Nephron (organoid): Measurements from ENCODE around the gene GAB1.

ENCODE experiments used
- H3K27ac Mint-ChIP-seq, 3 experiments: 2 replicates each; pipeline ENCODE4 v1.8.0; 2020; ENCODE audit warnings: mixed read lengths in 3 of 3, mild to moderate bottlenecking in 2 of 3, moderate library complexity in 1 of 3
- H3K27me3 Mint-ChIP-seq: 2 replicates; pipeline ENCODE4 v1.8.0; 2021; ENCODE audit warnings: low read depth, mild to moderate bottlenecking, moderate library complexity, mixed read lengths
- H3K36me3 Mint-ChIP-seq: 2 replicates; pipeline ENCODE4 v1.8.0; 2020; ENCODE audit warnings: low read depth, mixed read lengths
- H3K4me1 Mint-ChIP-seq: 2 replicates; pipeline ENCODE4 v1.8.0; 2020; ENCODE audit warnings: mixed read lengths
- H3K4me3 Mint-ChIP-seq, 3 experiments: 2 replicates each; pipeline ENCODE4 v1.8.0; 2020; ENCODE audit warnings: mild to moderate bottlenecking in 3 of 3, mixed read lengths in 3 of 3, moderate library complexity in 2 of 3
- H3K9me3 Mint-ChIP-seq: 2 replicates; pipeline ENCODE4 v1.8.0; 2020; ENCODE audit warnings: mixed read lengths
- TF ChIP-seq, protein P1 (sequence below), 3 experiments: fragments of 200-600 bp; sonication (generic); IDR thresholded peaks; one replicate each; pipeline ENCODE4 v1.5.0; 2021; ENCODE audit warnings: antibody characterized with exemption in 3 of 3; ENCODE audit not compliant: unreplicated experiment in 3 of 3

GAB1 gene

DNA sequence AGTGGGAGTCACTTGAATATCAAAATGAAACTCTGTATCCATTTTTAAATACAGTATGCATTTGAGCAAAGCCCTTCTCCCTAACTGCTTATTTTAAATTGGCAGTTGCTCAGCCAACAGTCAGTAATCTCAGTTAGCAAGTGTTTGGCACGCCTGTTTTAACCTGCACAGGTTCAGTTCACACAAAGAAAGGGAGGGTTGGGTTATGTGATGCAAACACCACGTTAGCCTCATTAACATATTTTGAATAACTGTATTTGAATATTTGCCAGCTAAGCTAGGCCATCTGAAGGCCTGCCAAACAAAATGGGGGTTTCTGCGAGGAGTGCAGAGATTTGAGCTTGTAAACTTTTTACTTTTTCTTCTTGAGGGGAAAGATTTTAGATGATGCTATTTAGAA, 19.8 kb downstream of the GAB1 start:
- H3K27ac Mint-ChIP-seq = peak overlapping the region; percentile 70 to 72 (median 71)
- no peaks in the 10 kb centered on the region for H3K36me3 Mint-ChIP-seq
- H3K9me3 Mint-ChIP-seq = no peaks in the 10 kb centered on the region
- peaks cover 90% of the 10 kb centered on the region for H3K4me1 Mint-ChIP-seq
- no peaks in the 10 kb centered on the region for H3K27me3 Mint-ChIP-seq
- H3K4me3 Mint-ChIP-seq = peak overlapping the region in 1 of 3 experiments; percentile 19
- TF ChIP-seq, protein P1, sequence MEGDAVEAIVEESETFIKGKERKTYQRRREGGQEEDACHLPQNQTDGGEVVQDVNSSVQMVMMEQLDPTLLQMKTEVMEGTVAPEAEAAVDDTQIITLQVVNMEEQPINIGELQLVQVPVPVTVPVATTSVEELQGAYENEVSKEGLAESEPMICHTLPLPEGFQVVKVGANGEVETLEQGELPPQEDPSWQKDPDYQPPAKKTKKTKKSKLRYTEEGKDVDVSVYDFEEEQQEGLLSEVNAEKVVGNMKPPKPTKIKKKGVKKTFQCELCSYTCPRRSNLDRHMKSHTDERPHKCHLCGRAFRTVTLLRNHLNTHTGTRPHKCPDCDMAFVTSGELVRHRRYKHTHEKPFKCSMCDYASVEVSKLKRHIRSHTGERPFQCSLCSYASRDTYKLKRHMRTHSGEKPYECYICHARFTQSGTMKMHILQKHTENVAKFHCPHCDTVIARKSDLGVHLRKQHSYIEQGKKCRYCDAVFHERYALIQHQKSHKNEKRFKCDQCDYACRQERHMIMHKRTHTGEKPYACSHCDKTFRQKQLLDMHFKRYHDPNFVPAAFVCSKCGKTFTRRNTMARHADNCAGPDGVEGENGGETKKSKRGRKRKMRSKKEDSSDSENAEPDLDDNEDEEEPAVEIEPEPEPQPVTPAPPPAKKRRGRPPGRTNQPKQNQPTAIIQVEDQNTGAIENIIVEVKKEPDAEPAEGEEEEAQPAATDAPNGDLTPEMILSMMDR (IDR thresholded peaks at IDR 0.05; ENCODE audit: unreplicated experiment in 3 of 3) = no peak

GRCh38 chr4:143357161-143357845, 20.6 kb downstream of the GAB1 start:
- Mint-ChIP-seq H3K4me3 (peak overlapping the region in 1 of 3 experiments; percentile 42), H3K27me3 (no peaks in the 10 kb centered on the region), H3K27ac (peak overlapping the region; percentile 70 to 77 (median 72)), H3K36me3 (no peaks in the 10 kb centered on the region), H3K9me3 (no peaks in the 10 kb centered on the region), H3K4me1 (peaks cover 85% of the 10 kb centered on the region)
- TF ChIP-seq, protein P1 (IDR thresholded peaks at IDR 0.05; ENCODE audit: unreplicated experiment in 3 of 3) = no peak

- Mint-ChIP-seq H3K36me3 (no peaks in the 10 kb centered on the region), H3K27ac (peak overlapping the region; percentile 80 to 90 (median 88)), H3K9me3 (no peaks in the 10 kb centered on the region), H3K4me3 (no peak overlapping the region), H3K4me1 (peaks cover 74% of the 10 kb centered on the region), H3K27me3 (no peaks in the 10 kb centered on the region)
- TF ChIP-seq, protein P1 (IDR thresholded peaks at IDR 0.05; ENCODE audit: unreplicated experiment in 3 of 3) = no peak
These were observed 21.7 kb downstream of the GAB1 start for GRCh38 chr4:143358419-143358818.

- H3K27me3 Mint-ChIP-seq = no peaks in the 10 kb centered on the region
- peaks cover under 1% of the 10 kb centered on the region for H3K36me3 Mint-ChIP-seq
- TF ChIP-seq, protein P1 (IDR thresholded peaks at IDR 0.05; ENCODE audit: unreplicated experiment in 3 of 3) = no peak
- peak overlapping the region in 2 of 3 experiments; percentile 14 to 22 for H3K4me3 Mint-ChIP-seq
- H3K27ac Mint-ChIP-seq = peak overlapping the region; percentile 80 to 90 (median 88)
- H3K4me1 Mint-ChIP-seq = peaks cover 68% of the 10 kb centered on the region
- H3K9me3 Mint-ChIP-seq = no peaks in the 10 kb centered on the region
These were observed 22.4 kb downstream of the GAB1 start for GRCh38 chr4:143358923-143359643.

- H3K36me3 Mint-ChIP-seq = peaks cover 6% of the 10 kb centered on the region
- H3K27ac Mint-ChIP-seq = peak overlapping the region; percentile 80 to 90 (median 88)
These were observed 23.0 kb downstream of the GAB1 start for GRCh38 chr4:143359644-143360193.

More at GRCh38 chr4:143359644-143360193, 23.0 kb downstream of the GAB1 start:
- H3K9me3 Mint-ChIP-seq = no peaks in the 10 kb centered on the region
- H3K27me3 Mint-ChIP-seq = no peaks in the 10 kb centered on the region
- no peak overlapping the region for H3K4me3 Mint-ChIP-seq
- TF ChIP-seq, protein P1 (IDR thresholded peaks at IDR 0.05; ENCODE audit: unreplicated experiment in 3 of 3) = no peak
- H3K4me1 Mint-ChIP-seq = peaks cover 66% of the 10 kb centered on the region
